SK-N-SH (cell line): Measurements from ENCODE around the gene GNG11. TPM values are rescaled to one million over a fixed set of nuclear protein-coding genes. Genes with fewer than 3 reads are reported as not detected.

Experiments
- CTCF ChIA-PET: fragments of 300-600, 350-600 bp; formaldehyde crosslinking; extraction: SDS; loops from one replicate; lab custom pipeline; 2021; lab: Yijun Ruan, JAX
- POLR2A ChIA-PET: fragments of 350-600 bp; sonication (Branson Sonifier 250); formaldehyde crosslinking; extraction: SDS; loops from one replicate; lab custom pipeline; 2020; ENCODE audit warnings: antibody characterized with exemption, inconsistent platforms; lab: Yijun Ruan, JAX
- DNase-seq: peaks from one replicate; pipeline ENCODE4 v3.0.0; 2012
- H2AFZ ChIP-seq: fragments of 200-600 bp; sonication (generic); 2 replicates; pipeline ENCODE4 v1.8.1; 2016; ENCODE audit warnings: antibody characterized with exemption, mild to moderate bottlenecking, low read depth
- H3F3A ChIP-seq: fragments of 200-600 bp; sonication (generic); replicated peaks from 2 replicates; pipeline ENCODE3; 2016; ENCODE audit warnings: antibody characterized with exemption, mild to moderate bottlenecking; ENCODE audit not compliant: insufficient read depth
- H3K27ac ChIP-seq, 2 experiments: fragments of 200-500 bp in 1 of 2; fragments of 200-600 bp in 1 of 2; sonication (Bioruptor generic) in 1 of 2; sonication (generic), shearing (Covaris generic) in 1 of 2; 2 replicates each; pipeline versions ENCODE4 v1.5.1 to v1.6.1; 2014 to 2016; ENCODE audit warnings: low read depth in 2 of 2, inconsistent platforms in 1 of 2, low read length in 1 of 2, mild to moderate bottlenecking in 1 of 2, mixed read lengths in 1 of 2
- H3K27me3 ChIP-seq: fragments of 200-600 bp; sonication (generic), shearing (Covaris generic); 2 replicates; pipeline ENCODE4 v1.6.1; 2016; ENCODE audit warnings: mixed run types; ENCODE audit not compliant: insufficient read depth
- H3K36me3 ChIP-seq, 2 experiments: fragments of 200-500 bp in 1 of 2; fragments of 200-600 bp in 1 of 2; sonication (Bioruptor generic) in 1 of 2; sonication (generic) in 1 of 2; replicated peaks in 1 of 2; 2 replicates each; pipeline versions ENCODE3 to v1.5.1; 2014 to 2016; ENCODE audit warnings: low read length in 1 of 2, mild to moderate bottlenecking in 1 of 2; ENCODE audit not compliant: insufficient read depth in 2 of 2, control insufficient read depth in 1 of 2
- H3K4me1 ChIP-seq, 2 experiments: fragments of 200-500 bp in 1 of 2; fragments of 200-600 bp in 1 of 2; sonication (Bioruptor generic) in 1 of 2; sonication (generic), shearing (Covaris generic) in 1 of 2; 2 replicates each; pipeline versions ENCODE4 v1.5.1 to v1.6.1; 2014 to 2016; ENCODE audit warnings: low read depth in 1 of 2, low read length in 1 of 2, mixed run types in 1 of 2; ENCODE audit not compliant: insufficient read depth in 2 of 2, control insufficient read depth in 1 of 2
- H3K4me2 ChIP-seq: fragments of 200-600 bp; sonication (generic), shearing (Covaris generic); 2 replicates; pipeline ENCODE4 v1.6.1; 2017; ENCODE audit warnings: mixed run types
- H3K4me3 ChIP-seq, 2 experiments: fragments of 200-500 bp in 1 of 2; fragments of 200-600 bp in 1 of 2; sonication (Bioruptor generic) in 1 of 2; sonication (generic), shearing (Covaris generic) in 1 of 2; 2 replicates each; pipeline versions ENCODE4 v1.5.1 to v1.8.1; 2014 to 2016; ENCODE audit warnings: low read depth in 2 of 2, inconsistent platforms in 1 of 2, low read length in 1 of 2, mild to moderate bottlenecking in 1 of 2, mixed read lengths in 1 of 2, moderate library complexity in 1 of 2
- H3K79me2 ChIP-seq: fragments of 200-600 bp; sonication (generic); 2 replicates; pipeline ENCODE4 v1.8.1; 2017; ENCODE audit warnings: mild to moderate bottlenecking; ENCODE audit not compliant: insufficient read depth
- H3K9ac ChIP-seq: fragments of 200-600 bp; sonication (generic); 2 replicates; pipeline ENCODE4 v1.6.1; 2017; ENCODE audit warnings: mixed run types
- H3K9me2 ChIP-seq: fragments of 200-600 bp; sonication (generic); 2 replicates; pipeline ENCODE4 v1.6.1; 2017; ENCODE audit warnings: mixed run types
- H3K9me3 ChIP-seq: fragments of 200-600 bp; sonication (generic); 2 replicates; pipeline ENCODE4 v1.6.1; 2017; ENCODE audit warnings: mixed run types, mild to moderate bottlenecking, moderate library complexity
- H4K20me1 ChIP-seq: fragments of 200-600 bp; sonication (generic); 2 replicates; pipeline ENCODE4 v1.6.1; 2017; ENCODE audit warnings: mild to moderate bottlenecking, mixed run types; ENCODE audit not compliant: insufficient read depth
- ELF1 ChIP-seq: IDR thresholded peaks from 2 replicates; pipeline ENCODE4 v1.4.0; 2012
- EZH2phosphoT487 ChIP-seq: fragments of 200-600 bp; sonication (generic); IDR thresholded peaks from 2 replicates; pipeline ENCODE4 v1.6.1; 2017; ENCODE audit warnings: low read depth, mixed run types, mild to moderate bottlenecking, antibody characterized with exemption, moderate library complexity, borderline replicate concordance
- FOSL2 ChIP-seq: IDR thresholded peaks from 2 replicates; pipeline ENCODE4 v1.4.0; 2012; ENCODE audit warnings: low read depth, mild to moderate bottlenecking, moderate library complexity, borderline replicate concordance
- GABPA ChIP-seq: IDR thresholded peaks from 2 replicates; pipeline ENCODE4 v1.4.0; 2012; ENCODE audit warnings: low read depth, mild to moderate bottlenecking
- MAX ChIP-seq: IDR thresholded peaks from 2 replicates; pipeline ENCODE4 v1.4.0; 2012; ENCODE audit warnings: low read depth
- MEF2A ChIP-seq: IDR thresholded peaks from 2 replicates; pipeline ENCODE4 v1.4.0; 2012; ENCODE audit warnings: low read depth, borderline replicate concordance
- MXI1 ChIP-seq: IDR thresholded peaks from 2 replicates; pipeline ENCODE4 v1.6.1; 2012; ENCODE audit warnings: mild to moderate bottlenecking, low read depth, low read length, improper control_type of control experiment
- NFIC ChIP-seq: IDR thresholded peaks from 2 replicates; pipeline ENCODE4 v1.4.0; 2012; ENCODE audit warnings: borderline replicate concordance
- POLR2AphosphoS5 ChIP-seq: IDR thresholded peaks from 2 replicates; pipeline ENCODE4 v1.6.1; 2012; ENCODE audit warnings: low read depth, low read length
- RAD21 ChIP-seq: IDR thresholded peaks from 2 replicates; pipeline ENCODE4 v1.6.1; 2012; ENCODE audit warnings: mild to moderate bottlenecking, low read length
- RCOR1 ChIP-seq: fragments of 150-350 bp; IDR thresholded peaks from 2 replicates; pipeline ENCODE4 v1.6.1; 2017; ENCODE audit warnings: antibody characterized with exemption, low read length
- RXRA ChIP-seq: IDR thresholded peaks from 2 replicates; pipeline ENCODE4 v1.4.0; 2012; ENCODE audit warnings: low read depth, mild to moderate bottlenecking, borderline replicate concordance
- SIN3A ChIP-seq: IDR thresholded peaks from 2 replicates; pipeline ENCODE4 v1.6.1; 2012; ENCODE audit warnings: low read depth, mild to moderate bottlenecking, low read length, moderate library complexity, borderline replicate concordance
- SMC3 ChIP-seq: IDR thresholded peaks from 2 replicates; pipeline ENCODE4 v1.6.1; 2012; ENCODE audit warnings: low read depth, low read length, improper control_type of control experiment
- TAF1 ChIP-seq: IDR thresholded peaks from 2 replicates; pipeline ENCODE4 v1.6.1; 2012; ENCODE audit warnings: low read depth, mild to moderate bottlenecking, low read length, moderate library complexity, borderline replicate concordance
- WGBS: methylation state at CpG from one replicate; pipeline ENCODE4 v1.1.6; 2017; ENCODE audit warnings: low lambda C conversion rate; 5-methylcytosine and 5-hydroxymethylcytosine counted together
- polyA plus RNA-seq, 3 experiments: library from polyadenylated mRNA; depleted of rRNA; stranded (reverse); fragments of >200 nt; gene quantifications; 2 replicates each; pipeline ENCODE4 v1.2.3, GENCODE V29; 2012
- TF ChIP-seq, protein P1 (sequence below): IDR thresholded peaks from 2 replicates; pipeline ENCODE4 v1.6.1; 2012; ENCODE audit warnings: mild to moderate bottlenecking, low read depth, low read length, moderate library complexity
- TF ChIP-seq, protein P2 (sequence below): IDR thresholded peaks from 2 replicates; pipeline ENCODE4 v1.4.0; 2012; ENCODE audit warnings: low read depth, borderline replicate concordance

Gene GNG11
- polyA plus RNA-seq, 1 of the 3 experiments (the other 2 are of a cell fraction) = 11.5 TPM

- TF ChIP-seq, protein P1, sequence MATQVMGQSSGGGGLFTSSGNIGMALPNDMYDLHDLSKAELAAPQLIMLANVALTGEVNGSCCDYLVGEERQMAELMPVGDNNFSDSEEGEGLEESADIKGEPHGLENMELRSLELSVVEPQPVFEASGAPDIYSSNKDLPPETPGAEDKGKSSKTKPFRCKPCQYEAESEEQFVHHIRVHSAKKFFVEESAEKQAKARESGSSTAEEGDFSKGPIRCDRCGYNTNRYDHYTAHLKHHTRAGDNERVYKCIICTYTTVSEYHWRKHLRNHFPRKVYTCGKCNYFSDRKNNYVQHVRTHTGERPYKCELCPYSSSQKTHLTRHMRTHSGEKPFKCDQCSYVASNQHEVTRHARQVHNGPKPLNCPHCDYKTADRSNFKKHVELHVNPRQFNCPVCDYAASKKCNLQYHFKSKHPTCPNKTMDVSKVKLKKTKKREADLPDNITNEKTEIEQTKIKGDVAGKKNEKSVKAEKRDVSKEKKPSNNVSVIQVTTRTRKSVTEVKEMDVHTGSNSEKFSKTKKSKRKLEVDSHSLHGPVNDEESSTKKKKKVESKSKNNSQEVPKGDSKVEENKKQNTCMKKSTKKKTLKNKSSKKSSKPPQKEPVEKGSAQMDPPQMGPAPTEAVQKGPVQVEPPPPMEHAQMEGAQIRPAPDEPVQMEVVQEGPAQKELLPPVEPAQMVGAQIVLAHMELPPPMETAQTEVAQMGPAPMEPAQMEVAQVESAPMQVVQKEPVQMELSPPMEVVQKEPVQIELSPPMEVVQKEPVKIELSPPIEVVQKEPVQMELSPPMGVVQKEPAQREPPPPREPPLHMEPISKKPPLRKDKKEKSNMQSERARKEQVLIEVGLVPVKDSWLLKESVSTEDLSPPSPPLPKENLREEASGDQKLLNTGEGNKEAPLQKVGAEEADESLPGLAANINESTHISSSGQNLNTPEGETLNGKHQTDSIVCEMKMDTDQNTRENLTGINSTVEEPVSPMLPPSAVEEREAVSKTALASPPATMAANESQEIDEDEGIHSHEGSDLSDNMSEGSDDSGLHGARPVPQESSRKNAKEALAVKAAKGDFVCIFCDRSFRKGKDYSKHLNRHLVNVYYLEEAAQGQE = no peak
- no peak for TF ChIP-seq SIN3A
- no peak for TF ChIP-seq NFIC
Observed at GRCh38 chr7:93890041-93890463, 31.5 kb upstream of the GNG11 start (continued).

GRCh38 chr7:93890464-93891068, 31.0 kb upstream of the GNG11 start, which contains the start of gene TFPI2:
Gene TFPI2 (minus strand): TSS chr7:93890753. CDS start chr7:93890678, 75 bp downstream.
- 0 out of 2 replicates have a peak, but pooled peaks cover 3% of the 10 kb centered on the region for H3K9me2 ChIP-seq
- H2AFZ ChIP-seq = peak within 1 kb of the TSS; percentile 95
- H3K4me2 ChIP-seq = peak within 1 kb of the TSS; percentile 96
- no peaks in the 10 kb centered on the region for H3K79me2 ChIP-seq
- no peaks in the 10 kb centered on the region for H3K9me3 ChIP-seq
- CTCF ChIA-PET = interaction anchor here (0.7 to 5.8 kb wide), 27 partner anchors 8 to 1587 kb away, joined by 3 to 38 read pairs (median 4); partner anchors contain the start of gene GNG11
- H3K36me3 ChIP-seq = peaks cover 0 to 9% of the 10 kb centered on the region in 2 experiments
- H3K27ac ChIP-seq = peak within 1 kb of the TSS in 1 of 2 experiments; percentile 53; a peak in 1 of 4 replicates
- H3K27me3 ChIP-seq = no peaks in the 10 kb centered on the region
- POLR2A ChIA-PET = no interaction called here
- WGBS = under 1% methylated on average over 10 of the region's 49 CpGs
- peaks cover 0 to 12% of the 10 kb centered on the region in 2 experiments; a peak in 2 of 4 replicates for H3K4me1 ChIP-seq
- 0 out of 2 replicates have a peak, but pooled peaks have one; percentile 16 for TF ChIP-seq POLR2AphosphoS5
- TF ChIP-seq SIN3A = 0 out of 2 replicates have a peak, but pooled peaks have one; percentile 8
- TF ChIP-seq EZH2phosphoT487 = no peak
- TF ChIP-seq MEF2A = no peak
- peak; percentile 6; the same call in 1 of the 2 replicates for TF ChIP-seq MXI1
- 0 out of 2 replicates have a peak, but pooled peaks have one; percentile 16 for TF ChIP-seq ELF1
- peak; percentile 54; the same call in 1 of the 2 replicates for TF ChIP-seq FOSL2
- peak; percentile 46 for TF ChIP-seq RAD21
- TF ChIP-seq, protein P2, sequence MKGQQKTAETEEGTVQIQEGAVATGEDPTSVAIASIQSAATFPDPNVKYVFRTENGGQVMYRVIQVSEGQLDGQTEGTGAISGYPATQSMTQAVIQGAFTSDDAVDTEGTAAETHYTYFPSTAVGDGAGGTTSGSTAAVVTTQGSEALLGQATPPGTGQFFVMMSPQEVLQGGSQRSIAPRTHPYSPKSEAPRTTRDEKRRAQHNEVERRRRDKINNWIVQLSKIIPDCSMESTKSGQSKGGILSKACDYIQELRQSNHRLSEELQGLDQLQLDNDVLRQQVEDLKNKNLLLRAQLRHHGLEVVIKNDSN = no peak
- TF ChIP-seq GABPA = no peak
- peak; percentile 46; the same call in 1 of the 2 replicates for TF ChIP-seq RCOR1
- TF ChIP-seq TAF1 = peak; percentile 36; the same call in 1 of the 2 replicates
- TF ChIP-seq MAX = peak; percentile 23; the same call in 1 of the 2 replicates
- no peak; the same call in 1 of the 2 replicates for TF ChIP-seq SMC3
- TF ChIP-seq RXRA = peak; percentile 66; the same call in 1 of the 2 replicates
- TF ChIP-seq, all 33 proteins: peak for 10
- Histone ChIP-seq H4K20me1 (no peaks in the 10 kb centered on the region), H3F3A (peaks cover 7% of the 10 kb centered on the region), H3K9ac (peak within 1 kb of the TSS; percentile 51), H3K4me3 (peak within 1 kb of the TSS; percentile 79 to 80)
- DNase-seq = peak; percentile 83
